ENCODE measurements around the gene CISTR. TPM values are rescaled to one million over a fixed set of nuclear protein-coding genes. Genes with fewer than 3 reads are reported as not detected.
"Not testable (repeated sequence)": the region's sequence is repeated elsewhere in the genome, so short reads cannot be mapped to it uniquely, and the experiment has no call there.

CISTR gene
- polyA plus RNA-seq, 2 donors = not detected

GRCh38 chr12:53782093-53782703 lies 30.4 kb upstream of the CISTR start:
- Histone ChIP-seq H3K36me3 (ENCODE audit: control insufficient read depth in 2 of 2, insufficient read depth in 2 of 2, low read length in 1 of 2) (no peaks in the 10 kb centered on the region), H3K4me1 (ENCODE audit: control insufficient read depth in 2 of 2, insufficient read depth in 2 of 2, low read length in 1 of 2) (no peaks in the 10 kb centered on the region), H3K27ac (ENCODE audit: low read depth in 2 of 2, low read length in 1 of 2) (no peak overlapping the region), H3K9me3 (ENCODE audit: control insufficient read depth in 2 of 2, insufficient read depth in 1 of 2, low read depth in 1 of 2, low read length in 1 of 2) (no peaks in the 10 kb centered on the region), H3K4me3 (ENCODE audit: low read depth in 1 of 2, low read length in 2 of 2) (no peak overlapping the region), H3K27me3 (ENCODE audit: control insufficient read depth in 1 of 2, insufficient read depth in 2 of 2, low read length in 2 of 2) (peaks cover 0 to 3% of the 10 kb centered on the region in 2 donors)
- 62% methylated on average over 8 of the region's 8 CpGs for WGBS, 2 donors

- Histone ChIP-seq H3K4me3 (ENCODE audit: low read depth in 1 of 2, low read length in 2 of 2) (no peak overlapping the region), H3K9me3 (ENCODE audit: control insufficient read depth in 2 of 2, insufficient read depth in 1 of 2, low read depth in 1 of 2, low read length in 1 of 2) (no peaks in the 10 kb centered on the region), H3K27ac (ENCODE audit: low read depth in 2 of 2, low read length in 1 of 2) (no peak overlapping the region), H3K36me3 (ENCODE audit: control insufficient read depth in 2 of 2, insufficient read depth in 2 of 2, low read length in 1 of 2) (no peaks in the 10 kb centered on the region), H3K27me3 (ENCODE audit: control insufficient read depth in 1 of 2, insufficient read depth in 2 of 2, low read length in 2 of 2) (peaks cover 0 to 3% of the 10 kb centered on the region in 2 donors), H3K4me1 (ENCODE audit: control insufficient read depth in 2 of 2, insufficient read depth in 2 of 2, low read length in 1 of 2) (no peaks in the 10 kb centered on the region)
- WGBS, 2 donors = 32 to 37% methylated on average over 5 of the region's 5 CpGs
These were observed 29.5 kb upstream of the CISTR start for GRCh38 chr12:53781228-53781801.

GRCh38 chr12:53780323-53780722 lies 28.5 kb upstream of the CISTR start:
- WGBS, 2 donors = 65 to 80% methylated on average over 3 of the region's 3 CpGs
- H3K27me3 ChIP-seq (ENCODE audit: control insufficient read depth in 1 of 2, insufficient read depth in 2 of 2, low read length in 2 of 2) = peaks cover 0 to 3% of the 10 kb centered on the region in 2 donors
- no peaks in the 10 kb centered on the region for H3K9me3 ChIP-seq (ENCODE audit: control insufficient read depth in 2 of 2, insufficient read depth in 1 of 2, low read depth in 1 of 2, low read length in 1 of 2)
- no peaks in the 10 kb centered on the region for H3K4me1 ChIP-seq (ENCODE audit: control insufficient read depth in 2 of 2, insufficient read depth in 2 of 2, low read length in 1 of 2)
- no peak overlapping the region for H3K4me3 ChIP-seq (ENCODE audit: low read depth in 1 of 2, low read length in 2 of 2)
- no peaks in the 10 kb centered on the region for H3K36me3 ChIP-seq (ENCODE audit: control insufficient read depth in 2 of 2, insufficient read depth in 2 of 2, low read length in 1 of 2)
- no peak overlapping the region for H3K27ac ChIP-seq (ENCODE audit: low read depth in 2 of 2, low read length in 1 of 2)

GRCh38 chr12:53779679-53780078 lies 27.9 kb upstream of the CISTR start:
- not testable (repeated sequence) for H3K9me3 ChIP-seq (ENCODE audit: control insufficient read depth in 2 of 2, insufficient read depth in 1 of 2, low read depth in 1 of 2, low read length in 1 of 2); H3K4me1 ChIP-seq (ENCODE audit: control insufficient read depth in 2 of 2, insufficient read depth in 2 of 2, low read length in 1 of 2); H3K36me3 ChIP-seq (ENCODE audit: control insufficient read depth in 2 of 2, insufficient read depth in 2 of 2, low read length in 1 of 2); H3K4me3 ChIP-seq (ENCODE audit: low read depth in 1 of 2, low read length in 2 of 2); H3K27me3 ChIP-seq (ENCODE audit: control insufficient read depth in 1 of 2, insufficient read depth in 2 of 2, low read length in 2 of 2); H3K27ac ChIP-seq (ENCODE audit: low read depth in 2 of 2, low read length in 1 of 2)
- 93 to 94% methylated on average over 7 of the region's 7 CpGs for WGBS, 2 donors

- peaks cover 3 to 4% of the 10 kb centered on the region in 2 donors for H3K27me3 ChIP-seq (ENCODE audit: control insufficient read depth in 1 of 2, insufficient read depth in 2 of 2, low read length in 2 of 2)
- WGBS, 2 donors = 65 to 86% methylated on average over 4 of the region's 4 CpGs
- no peaks in the 10 kb centered on the region for H3K4me1 ChIP-seq (ENCODE audit: control insufficient read depth in 2 of 2, insufficient read depth in 2 of 2, low read length in 1 of 2)
These were observed 26.3 kb upstream of the CISTR start for GRCh38 chr12:53777936-53778644.

GRCh38 chr12:53777412-53777811 lies 25.6 kb upstream of the CISTR start:
- H3K27ac ChIP-seq (ENCODE audit: low read depth in 2 of 2, low read length in 1 of 2) = no peak overlapping the region
- no peaks in the 10 kb centered on the region for H3K36me3 ChIP-seq (ENCODE audit: control insufficient read depth in 2 of 2, insufficient read depth in 2 of 2, low read length in 1 of 2)
- H3K9me3 ChIP-seq (ENCODE audit: control insufficient read depth in 2 of 2, insufficient read depth in 1 of 2, low read depth in 1 of 2, low read length in 1 of 2) = no peaks in the 10 kb centered on the region
- 71 to 76% methylated on average over 2 of the region's 2 CpGs for WGBS, 2 donors
- H3K27me3 ChIP-seq (ENCODE audit: control insufficient read depth in 1 of 2, insufficient read depth in 2 of 2, low read length in 2 of 2) = peaks cover 3 to 4% of the 10 kb centered on the region in 2 donors
- no peaks in the 10 kb centered on the region for H3K4me1 ChIP-seq (ENCODE audit: control insufficient read depth in 2 of 2, insufficient read depth in 2 of 2, low read length in 1 of 2)
- H3K4me3 ChIP-seq (ENCODE audit: low read depth in 1 of 2, low read length in 2 of 2) = no peak overlapping the region

More at GRCh38 chr12:53777936-53778644, 26.3 kb upstream of the CISTR start:
- Histone ChIP-seq H3K4me3 (ENCODE audit: low read depth in 1 of 2, low read length in 2 of 2) (no peak overlapping the region), H3K36me3 (ENCODE audit: control insufficient read depth in 2 of 2, insufficient read depth in 2 of 2, low read length in 1 of 2) (no peaks in the 10 kb centered on the region), H3K27ac (ENCODE audit: low read depth in 2 of 2, low read length in 1 of 2) (no peak overlapping the region), H3K9me3 (ENCODE audit: control insufficient read depth in 2 of 2, insufficient read depth in 1 of 2, low read depth in 1 of 2, low read length in 1 of 2) (no peaks in the 10 kb centered on the region)

- no peaks in the 10 kb centered on the region for H3K9me3 ChIP-seq (ENCODE audit: control insufficient read depth in 2 of 2, insufficient read depth in 1 of 2, low read depth in 1 of 2, low read length in 1 of 2)
- H3K36me3 ChIP-seq (ENCODE audit: control insufficient read depth in 2 of 2, insufficient read depth in 2 of 2, low read length in 1 of 2) = no peaks in the 10 kb centered on the region
- no peak overlapping the region for H3K27ac ChIP-seq (ENCODE audit: low read depth in 2 of 2, low read length in 1 of 2)
- H3K4me1 ChIP-seq (ENCODE audit: control insufficient read depth in 2 of 2, insufficient read depth in 2 of 2, low read length in 1 of 2) = no peaks in the 10 kb centered on the region
- peaks cover 3 to 4% of the 10 kb centered on the region in 2 donors for H3K27me3 ChIP-seq (ENCODE audit: control insufficient read depth in 1 of 2, insufficient read depth in 2 of 2, low read length in 2 of 2)
- H3K4me3 ChIP-seq (ENCODE audit: low read depth in 1 of 2, low read length in 2 of 2) = no peak overlapping the region
- 71 to 77% methylated on average over 1 of the region's 1 CpG for WGBS, 2 donors
These were observed 25.1 kb upstream of the CISTR start for GRCh38 chr12:53776872-53777271.

- H3K36me3 ChIP-seq (ENCODE audit: control insufficient read depth in 2 of 2, insufficient read depth in 2 of 2, low read length in 1 of 2) = no peaks in the 10 kb centered on the region
- no peaks in the 10 kb centered on the region for H3K4me1 ChIP-seq (ENCODE audit: control insufficient read depth in 2 of 2, insufficient read depth in 2 of 2, low read length in 1 of 2)
- 40 to 48% methylated on average over 6 of the region's 6 CpGs for WGBS, 2 donors
- no peak overlapping the region for H3K27ac ChIP-seq (ENCODE audit: low read depth in 2 of 2, low read length in 1 of 2)
- H3K27me3 ChIP-seq (ENCODE audit: control insufficient read depth in 1 of 2, insufficient read depth in 2 of 2, low read length in 2 of 2) = peaks cover 2 to 4% of the 10 kb centered on the region in 2 donors
- H3K9me3 ChIP-seq (ENCODE audit: control insufficient read depth in 2 of 2, insufficient read depth in 1 of 2, low read depth in 1 of 2, low read length in 1 of 2) = no peaks in the 10 kb centered on the region
- H3K4me3 ChIP-seq (ENCODE audit: low read depth in 1 of 2, low read length in 2 of 2) = no peak overlapping the region
These were observed 23.8 kb upstream of the CISTR start for GRCh38 chr12:53775478-53776145.

GRCh38 chr12:53770281-53770680 lies 18.5 kb upstream of the CISTR start:
- no peak overlapping the region for H3K27ac ChIP-seq (ENCODE audit: low read depth in 2 of 2, low read length in 1 of 2)
- no peaks in the 10 kb centered on the region for H3K4me1 ChIP-seq (ENCODE audit: control insufficient read depth in 2 of 2, insufficient read depth in 2 of 2, low read length in 1 of 2)
- H3K4me3 ChIP-seq (ENCODE audit: low read depth in 1 of 2, low read length in 2 of 2) = no peak overlapping the region
- H3K27me3 ChIP-seq (ENCODE audit: control insufficient read depth in 1 of 2, insufficient read depth in 2 of 2, low read length in 2 of 2) = peaks cover 0 to 4% of the 10 kb centered on the region in 2 donors
- no peaks in the 10 kb centered on the region for H3K36me3 ChIP-seq (ENCODE audit: control insufficient read depth in 2 of 2, insufficient read depth in 2 of 2, low read length in 1 of 2)
- no peaks in the 10 kb centered on the region for H3K9me3 ChIP-seq (ENCODE audit: control insufficient read depth in 2 of 2, insufficient read depth in 1 of 2, low read depth in 1 of 2, low read length in 1 of 2)
